PFSK-1 (cell line): ENCODE results near the gene BRME1.

Source experiments
- FOXP2 ChIP-seq: optimal IDR thresholded peaks from 2 replicates; pipeline ENCODE3; 2011; ENCODE audit warnings: borderline replicate concordance, control low read depth, inconsistent platforms; ENCODE audit not compliant: insufficient read depth; ENCODE audit errors: extremely low read length, extremely low read depth
- POLR2AphosphoS5 ChIP-seq: IDR thresholded peaks from 2 replicates; pipeline ENCODE4 v1.6.1; 2012; ENCODE audit warnings: low read depth, mild to moderate bottlenecking, control low read depth, low read length, moderate library complexity
- REST ChIP-seq, 2 experiments: IDR thresholded peaks; 2 replicates each; pipeline versions ENCODE4 v1.6.1 to v1.8.0; 2011 to 2012; ENCODE audit warnings: low read depth in 2 of 2, low read length in 2 of 2, control low read depth in 1 of 2, inconsistent platforms in 1 of 2, mild to moderate bottlenecking in 1 of 2, moderate library complexity in 1 of 2; ENCODE audit not compliant: insufficient read depth in 1 of 2
- SIN3A ChIP-seq: IDR thresholded peaks from 2 replicates; pipeline ENCODE4 v1.6.1; 2012; ENCODE audit warnings: mild to moderate bottlenecking, low read length, moderate library complexity, borderline replicate concordance; ENCODE audit not compliant: insufficient read depth
- TAF1 ChIP-seq: IDR thresholded peaks from 2 replicates; pipeline ENCODE4 v1.6.1; 2012; ENCODE audit warnings: low read length, control low read depth, borderline replicate concordance; ENCODE audit not compliant: insufficient read depth

BRME1 gene

GRCh38 chr19:13869281-13869680 is 36.6 kb downstream of the BRME1 start:
- TF ChIP-seq POLR2AphosphoS5 (no peak), FOXP2 (no peak), REST (IDR thresholded peaks at IDR 0.05; ENCODE audit: insufficient read depth in 1 of 2, low read depth in 2 of 2, low read length in 2 of 2) (no peak), SIN3A (no peak), TAF1 (no peak)

GRCh38 chr19:13868663-13869062 is 37.3 kb downstream of the BRME1 start:
- TF ChIP-seq REST (IDR thresholded peaks at IDR 0.05; ENCODE audit: insufficient read depth in 1 of 2, low read depth in 2 of 2, low read length in 2 of 2) (no peak), FOXP2 (no peak), POLR2AphosphoS5 (no peak), TAF1 (no peak), SIN3A (no peak)

GRCh38 chr19:13866463-13867046 is 39.4 kb downstream of the BRME1 start:
- TF ChIP-seq SIN3A (no peak), POLR2AphosphoS5 (no peak), FOXP2 (no peak), TAF1 (no peak), REST (IDR thresholded peaks at IDR 0.05; ENCODE audit: insufficient read depth in 1 of 2, low read depth in 2 of 2, low read length in 2 of 2) (no peak)

- TF ChIP-seq SIN3A: no peak
- TF ChIP-seq FOXP2: peak; percentile 21
These were observed 40.1 kb downstream of the BRME1 start for GRCh38 chr19:13865571-13866462.

GRCh38 chr19:13864667-13865570 is 41.0 kb downstream of the BRME1 start:
- TF ChIP-seq SIN3A (no peak), TAF1 (no peak)
